Measurements from ENCODE around the gene MAP7D2.

Gene MAP7D2

DNA sequence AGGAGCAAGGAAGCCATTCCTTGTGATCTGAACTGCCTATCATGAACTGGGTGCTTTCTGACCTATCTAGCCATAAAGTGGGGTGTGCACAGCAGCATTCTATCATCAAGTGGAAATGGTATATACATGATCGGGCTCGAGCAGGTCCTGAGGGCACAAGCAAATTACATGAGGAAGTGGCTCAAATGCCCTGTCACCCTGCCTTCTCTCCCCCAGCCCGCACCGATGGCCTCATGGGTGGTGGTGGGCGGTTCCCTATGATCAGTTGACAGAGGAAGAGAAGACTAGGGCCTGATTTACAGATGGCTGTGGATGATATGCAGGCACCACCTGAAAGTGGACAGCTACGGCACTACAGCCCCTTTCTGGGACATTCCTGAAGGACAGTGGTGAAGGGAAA lies 79.5 kb downstream of the MAP7D2 start:
- no peak for DNase-seq

DNA sequence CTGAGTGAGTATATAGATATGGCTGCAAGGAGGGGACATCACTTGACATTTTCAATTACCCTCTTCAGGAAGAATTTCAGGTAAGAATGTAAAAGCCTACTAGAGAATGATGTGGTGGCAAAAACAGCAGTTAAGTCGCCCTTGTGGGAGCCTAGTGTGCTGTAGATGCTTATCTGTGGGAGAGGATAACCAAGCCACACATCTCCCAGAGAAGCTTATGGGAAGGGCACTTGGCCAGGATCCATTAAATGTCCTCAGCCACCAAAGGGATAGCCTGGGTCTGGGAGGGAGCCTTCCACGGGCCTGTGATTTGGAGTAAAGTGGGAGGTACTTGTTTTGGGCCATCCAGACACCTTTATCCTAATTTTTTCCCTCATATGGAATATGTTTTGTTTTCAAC lies 84.5 kb downstream of the MAP7D2 start:
- no peak for DNase-seq

DNA sequence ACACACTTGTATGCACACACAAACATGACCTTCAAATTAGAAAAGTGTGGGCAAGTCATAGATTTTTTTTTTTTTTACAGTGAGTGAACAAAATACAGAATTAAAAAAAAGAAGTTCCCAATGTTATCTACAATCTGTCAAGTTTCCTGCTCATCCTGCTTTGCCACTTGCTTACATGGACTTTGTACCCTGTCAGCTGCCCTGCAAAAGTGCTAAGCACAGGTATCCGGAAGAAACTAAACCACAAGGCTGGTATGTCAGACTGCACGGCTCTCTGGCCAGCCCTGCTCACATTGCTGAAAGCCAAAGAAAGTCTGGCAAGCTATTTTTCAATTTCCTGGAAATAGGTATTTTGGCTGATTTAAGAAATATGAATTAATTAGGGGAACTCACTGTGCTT lies 87.0 kb downstream of the MAP7D2 start:
- no peak for DNase-seq

DNA sequence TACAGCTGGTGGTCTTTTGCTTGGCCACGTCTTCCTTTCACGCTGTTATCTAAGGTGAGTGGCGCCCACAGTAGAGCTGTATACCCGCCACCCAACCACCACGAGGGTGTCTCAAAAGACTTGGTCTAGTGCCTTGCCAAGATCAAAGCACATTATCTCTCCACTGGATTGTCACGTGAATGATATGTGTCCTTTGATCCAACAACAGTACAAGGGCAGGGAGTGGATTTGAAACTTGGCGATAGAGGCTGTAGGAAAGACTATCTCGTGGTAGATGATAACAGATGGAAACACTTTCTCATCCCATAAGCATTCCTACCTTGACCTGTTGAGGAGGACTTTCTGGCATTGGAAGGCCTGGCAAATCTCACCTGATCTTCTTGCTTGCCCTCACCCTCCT lies 88.1 kb downstream of the MAP7D2 start:
- no peak for DNase-seq

DNA sequence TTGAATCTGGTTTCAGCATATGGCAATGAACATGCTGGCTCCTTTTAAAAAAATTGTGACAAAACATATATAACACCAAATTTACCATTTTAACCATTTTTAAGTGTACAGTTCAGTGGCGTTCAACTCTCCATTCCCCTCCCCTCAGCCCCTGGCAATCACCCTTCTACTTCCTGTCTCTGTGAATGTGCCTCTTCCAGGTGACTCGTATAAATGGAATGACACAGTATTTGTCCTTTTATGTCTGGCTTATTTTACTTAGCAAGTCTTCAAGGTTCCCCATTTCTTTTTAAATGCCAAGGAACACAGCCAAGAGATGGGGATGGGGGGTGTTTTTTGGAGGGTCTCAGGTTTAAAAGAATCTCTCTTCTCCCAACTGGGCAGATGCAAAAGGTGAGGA lies 90.4 kb downstream of the MAP7D2 start:
- DNase-seq = no peak

DNA sequence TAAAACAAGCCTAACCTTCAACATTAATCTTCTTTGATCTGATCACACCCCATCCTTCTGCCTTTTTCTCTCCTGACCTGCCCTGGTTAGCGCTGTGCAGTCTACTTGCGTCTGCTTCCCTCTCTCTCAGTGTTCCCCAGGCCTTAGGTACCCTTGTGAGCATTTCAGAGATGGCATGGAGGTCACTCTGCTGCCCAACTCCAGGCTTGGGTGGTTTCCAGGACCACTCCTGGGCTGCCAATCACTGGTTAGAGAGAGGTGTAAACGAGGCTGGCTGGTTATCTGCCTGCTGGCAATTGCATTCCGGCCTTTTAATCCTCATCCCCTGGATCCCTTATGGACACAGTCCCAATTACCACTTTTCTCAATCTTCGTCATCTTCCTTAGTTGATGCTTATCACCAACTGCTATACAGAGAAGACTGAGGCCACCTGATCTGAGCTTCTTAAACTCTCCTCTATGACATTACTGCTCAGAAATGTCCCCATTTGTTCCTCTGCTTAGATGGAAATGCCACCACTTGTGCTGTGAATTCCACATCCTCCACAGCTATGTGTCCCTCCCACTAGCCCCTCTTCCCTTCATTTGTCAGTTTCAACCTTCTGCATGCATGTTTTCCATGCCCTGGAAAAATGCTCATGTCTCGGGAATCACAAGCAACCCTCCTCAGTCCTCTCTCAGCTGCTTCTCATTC lies 96.9 kb downstream of the MAP7D2 start:
- no peak for DNase-seq

DNA sequence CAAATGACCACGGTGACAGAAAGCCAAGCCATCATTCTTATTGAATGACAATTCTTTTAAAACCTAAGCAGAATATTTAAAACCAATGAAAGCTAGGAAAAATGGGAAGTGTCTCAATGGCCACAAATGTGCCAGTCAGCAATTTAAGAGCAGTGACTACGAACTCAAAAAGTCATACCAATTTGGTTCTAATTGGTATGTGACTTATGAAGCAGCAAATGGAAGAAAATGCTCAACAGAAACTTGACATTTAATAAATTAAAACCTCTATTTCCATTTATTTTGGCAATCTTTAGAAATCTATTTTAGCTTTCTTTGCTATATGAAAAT lies 100.1 kb downstream of the MAP7D2 start:
- no peak for DNase-seq

DNA sequence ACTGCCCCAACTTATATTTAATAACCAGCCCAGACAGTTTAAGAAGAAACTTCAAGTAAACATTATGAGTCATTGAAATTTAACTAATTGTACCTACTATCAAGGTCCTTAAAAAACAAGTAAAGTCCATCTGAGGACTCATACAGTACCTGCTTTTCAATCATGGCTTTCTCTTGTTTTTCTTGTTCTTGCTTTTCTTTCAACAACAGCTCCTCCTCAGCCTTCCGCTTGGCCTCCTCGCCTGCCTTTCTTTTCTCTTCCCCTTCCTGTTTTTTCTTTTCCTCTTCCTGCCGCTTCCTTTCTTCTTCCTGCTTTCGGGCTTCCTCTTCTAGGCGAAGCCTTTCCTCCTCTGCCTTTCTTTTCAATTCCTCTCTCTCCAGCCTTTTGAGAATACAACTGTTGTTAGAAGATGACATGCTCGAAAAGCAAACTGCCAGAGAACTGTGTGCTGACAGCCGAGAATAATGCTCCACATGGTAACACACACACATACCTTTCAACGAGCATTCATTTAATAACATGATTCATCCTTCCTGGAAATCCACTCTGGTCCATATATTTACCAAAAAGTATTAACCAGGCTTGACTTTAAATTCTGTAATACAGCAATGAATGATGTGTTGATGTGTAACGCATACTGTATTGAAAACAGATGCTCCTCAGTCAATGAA lies 100.6 kb downstream of the MAP7D2 start:
- DNase-seq = no peak

DNA sequence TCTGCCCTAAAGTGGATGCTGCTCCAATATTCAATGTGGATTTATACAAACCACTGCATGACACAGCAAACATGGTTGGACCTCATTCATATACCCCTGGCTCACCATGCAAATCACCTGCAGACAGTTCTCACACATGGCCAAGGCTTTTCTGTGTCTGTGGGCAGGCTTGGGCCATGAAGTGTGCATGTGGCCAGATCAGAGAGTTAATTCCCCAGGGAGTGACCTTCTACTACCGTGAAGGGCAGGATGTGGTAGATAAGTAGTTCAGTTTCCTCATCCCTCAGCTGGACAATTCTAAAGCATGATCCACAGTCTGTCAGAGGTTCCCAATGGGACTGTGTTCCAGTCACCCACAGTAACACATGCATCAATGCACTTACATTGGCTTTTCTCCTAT lies 101.3 kb downstream of the MAP7D2 start:
- no peak for DNase-seq

DNA sequence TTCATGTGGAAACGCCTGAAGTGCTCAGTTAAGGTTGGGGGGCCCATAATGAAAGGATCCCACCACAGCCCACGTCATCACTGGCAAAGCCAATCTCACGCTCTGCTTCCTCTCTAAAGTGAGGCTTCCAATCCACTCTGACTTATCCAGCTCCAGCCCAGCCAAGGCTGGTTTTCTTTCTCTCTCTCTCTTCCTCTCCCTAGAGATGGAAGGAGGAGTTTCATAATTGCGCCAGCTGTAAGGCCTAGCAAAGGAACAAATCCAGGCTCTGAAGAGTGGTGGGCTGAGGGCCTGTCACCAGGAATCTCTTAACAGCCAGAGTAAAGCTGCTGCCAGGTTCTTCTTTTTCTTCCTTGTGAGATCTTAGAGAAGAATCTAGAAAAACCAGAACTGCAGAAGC lies 105.1 kb downstream of the MAP7D2 start:
- no peak for DNase-seq

DNA sequence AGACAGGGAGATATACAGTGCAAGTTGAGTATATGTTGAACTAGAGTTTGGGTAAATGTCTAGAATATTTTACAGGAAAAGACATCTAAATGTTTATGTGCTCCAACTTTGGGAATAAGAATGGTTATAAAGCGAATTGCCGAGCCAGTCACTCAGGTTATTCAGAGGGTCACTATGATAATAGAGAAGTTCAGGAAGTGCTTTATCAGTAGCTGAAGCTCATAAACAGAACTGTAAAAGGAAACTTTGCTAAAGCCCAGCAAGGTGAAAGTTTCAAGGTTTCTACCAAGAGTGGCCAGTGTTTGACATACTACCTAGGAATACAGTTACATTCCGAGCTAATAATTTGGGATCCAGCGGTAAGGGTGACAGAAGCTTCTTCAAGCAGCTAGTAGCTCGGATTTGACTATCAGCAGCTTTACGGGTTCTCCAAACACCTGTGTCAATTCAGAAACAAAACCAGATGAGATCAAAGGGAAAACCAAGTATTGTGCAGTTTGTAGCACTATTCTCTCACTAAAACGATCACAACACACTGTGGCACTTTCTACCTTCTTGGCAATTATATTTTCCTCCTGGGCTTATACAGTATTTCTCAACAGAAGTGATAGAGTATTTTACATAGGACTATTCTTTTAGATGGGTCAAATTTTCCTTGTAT lies 108.6 kb downstream of the MAP7D2 start:
- DNase-seq = no peak

DNA sequence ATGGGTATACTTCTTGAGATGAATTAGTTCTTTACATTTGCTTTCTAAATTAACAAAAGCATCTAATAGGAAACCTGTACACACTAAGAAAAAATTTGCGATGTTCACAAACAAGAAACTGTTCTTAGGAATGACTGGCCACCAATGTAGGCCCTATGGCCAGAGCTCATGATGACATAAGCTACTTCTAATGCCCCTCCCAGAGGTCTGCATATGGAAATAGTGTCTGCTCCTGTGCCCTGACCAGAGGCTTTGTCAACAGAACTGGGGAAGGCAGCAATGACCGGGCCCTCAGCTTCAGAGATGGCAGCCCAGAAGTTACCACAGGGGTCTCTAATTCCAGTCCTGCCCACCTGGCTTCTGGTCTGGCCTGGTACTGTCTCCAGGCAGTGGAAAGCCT lies 110.8 kb downstream of the MAP7D2 start:
- no peak for DNase-seq

DNA sequence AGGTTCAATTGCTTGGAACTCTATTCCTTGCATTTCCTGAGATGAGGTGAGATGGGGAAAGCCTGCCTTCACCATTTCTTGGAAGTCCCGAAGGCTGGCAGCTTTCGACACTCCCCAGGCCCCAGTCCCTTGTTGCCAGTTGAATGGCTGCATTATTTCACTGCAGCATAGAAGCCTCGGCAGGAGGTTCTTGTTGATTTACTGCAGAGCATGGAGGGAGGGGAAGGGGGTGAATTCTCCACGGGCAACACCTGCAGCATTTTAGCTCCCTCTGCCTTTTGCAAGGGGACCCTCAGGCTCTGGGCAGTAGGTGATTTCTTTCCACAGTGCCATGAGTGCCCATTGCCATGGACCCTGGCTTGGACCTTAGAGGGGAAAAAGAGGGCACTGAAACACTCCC lies 115.1 kb downstream of the MAP7D2 start:
- no peak for DNase-seq

DNA sequence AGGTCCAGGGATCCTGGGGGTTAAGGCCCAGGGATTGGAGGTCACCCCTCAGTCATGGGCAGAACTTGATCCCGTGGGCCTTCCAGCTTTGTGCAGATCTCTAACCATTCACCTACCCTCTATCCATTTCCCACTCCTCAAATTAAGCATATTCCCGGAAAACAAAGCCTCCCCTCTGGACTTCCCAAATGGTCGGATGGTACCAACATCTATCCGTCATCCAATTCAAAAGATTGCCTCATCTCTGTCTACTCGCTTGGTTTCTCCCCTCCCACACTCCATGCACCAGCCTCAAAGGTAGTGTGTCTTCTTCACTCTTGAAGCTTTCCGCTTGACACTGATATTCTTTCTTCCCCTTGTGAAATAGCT lies 125.4 kb downstream of the MAP7D2 start:
- peak; percentile 43 for DNase-seq

DNA sequence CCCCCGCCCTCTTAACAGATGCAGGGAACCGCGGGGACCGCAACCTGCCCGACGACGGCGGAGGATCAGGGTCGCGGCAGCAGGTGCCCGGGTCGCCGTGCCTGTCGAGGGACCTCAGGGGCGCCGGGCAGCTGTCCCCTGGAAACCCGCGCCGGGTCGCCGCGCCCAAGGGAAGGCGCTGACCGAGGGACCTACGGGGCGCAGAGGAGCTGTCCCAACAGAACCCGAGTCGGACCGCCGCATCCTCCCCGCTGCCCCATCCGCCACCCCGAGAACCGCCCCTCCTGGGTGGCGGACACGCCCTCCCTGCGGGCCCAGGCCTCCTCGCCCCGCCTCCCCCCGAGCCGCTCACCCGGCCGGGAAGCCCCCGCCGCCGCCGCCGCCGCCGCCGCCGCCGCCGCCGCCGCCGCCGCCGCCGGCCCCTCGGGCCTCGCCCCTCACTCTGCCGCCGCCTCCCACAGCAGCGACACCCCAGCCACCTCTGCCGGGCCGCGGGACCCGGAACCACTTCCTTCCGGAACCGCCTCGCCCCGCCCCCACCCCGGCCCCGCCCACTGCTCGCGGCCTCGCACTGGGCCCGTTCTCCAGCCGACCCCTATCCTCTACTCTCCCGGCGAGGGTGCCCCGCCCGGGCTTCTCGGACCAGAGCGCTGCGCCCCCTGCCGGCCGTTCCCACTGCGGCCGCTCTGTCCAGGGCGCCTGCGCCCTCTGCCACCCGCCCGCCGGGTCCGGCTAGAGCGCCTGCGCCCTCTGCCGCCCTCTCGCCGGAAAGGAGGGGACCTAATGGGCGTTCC lies 126.0 kb downstream of the MAP7D2 start, which contains the start of gene BCLAF3:
BCLAF3 (minus strand) TSS at position 506 of the 794 bp plus-strand sequence. CDS start 20,797 bp downstream, outside the sequence.
- DNase-seq = peak; percentile 82

DNA sequence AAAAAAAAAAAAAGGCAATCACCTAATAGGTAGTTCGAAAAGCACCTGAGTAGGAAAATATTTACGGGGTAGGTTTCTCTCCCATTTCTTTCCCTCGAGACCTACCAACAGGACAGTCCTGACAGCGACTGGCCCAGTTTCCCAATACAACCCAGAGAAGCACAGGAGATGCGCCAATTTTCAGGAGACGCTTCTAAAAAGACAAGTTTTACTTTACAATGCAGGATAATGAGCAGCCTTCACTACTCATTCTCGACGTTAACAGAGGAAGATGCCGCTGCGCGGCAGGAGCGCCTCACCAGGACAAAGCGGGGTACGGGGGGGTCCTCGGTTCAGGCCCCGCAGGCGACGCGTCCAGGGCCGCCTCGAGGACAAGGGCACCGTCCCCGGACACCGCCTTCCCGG lies 126.6 kb downstream of the MAP7D2 start:
- peak; percentile 9 for DNase-seq

DNA sequence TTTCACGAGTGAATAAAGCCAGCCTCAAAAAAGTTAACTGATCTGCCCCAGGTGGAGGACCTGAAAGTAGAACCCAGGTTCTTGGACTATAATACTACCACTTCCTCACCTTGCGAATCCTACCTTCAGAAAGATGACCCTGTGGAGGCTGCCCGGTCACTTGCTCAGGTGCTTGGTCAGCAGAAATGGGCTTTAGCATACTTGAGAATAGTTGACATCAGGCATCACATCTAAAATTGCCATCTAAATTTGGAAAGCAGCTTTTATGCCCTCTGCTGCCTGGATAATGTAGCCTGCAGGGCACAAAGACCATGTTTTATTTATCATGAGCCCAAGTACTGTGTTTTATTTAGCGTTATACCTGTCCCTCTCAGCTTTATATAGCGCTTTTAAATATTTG lies 128.9 kb downstream of the MAP7D2 start:
- no peak for DNase-seq

DNA sequence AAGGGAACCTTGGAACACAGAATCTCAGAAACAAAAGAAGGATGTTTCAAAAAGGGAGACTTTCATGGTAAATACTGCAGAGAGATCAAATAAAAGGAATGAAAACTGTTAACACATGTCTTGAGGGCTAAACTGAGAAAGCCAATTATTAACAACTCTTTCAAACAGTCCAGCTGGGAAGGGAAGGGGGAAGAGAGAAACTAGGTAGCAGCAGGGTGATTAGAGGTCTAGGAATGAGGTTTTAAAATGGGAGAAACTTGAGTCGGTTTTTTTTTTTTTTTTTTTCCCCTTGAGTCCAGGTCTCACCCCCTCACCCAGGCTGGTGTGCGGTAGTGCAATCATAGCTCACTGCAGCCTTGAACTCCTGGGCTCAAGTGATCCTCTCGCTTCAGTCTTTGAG lies 130.2 kb downstream of the MAP7D2 start:
- peak; percentile 2 for DNase-seq

DNA sequence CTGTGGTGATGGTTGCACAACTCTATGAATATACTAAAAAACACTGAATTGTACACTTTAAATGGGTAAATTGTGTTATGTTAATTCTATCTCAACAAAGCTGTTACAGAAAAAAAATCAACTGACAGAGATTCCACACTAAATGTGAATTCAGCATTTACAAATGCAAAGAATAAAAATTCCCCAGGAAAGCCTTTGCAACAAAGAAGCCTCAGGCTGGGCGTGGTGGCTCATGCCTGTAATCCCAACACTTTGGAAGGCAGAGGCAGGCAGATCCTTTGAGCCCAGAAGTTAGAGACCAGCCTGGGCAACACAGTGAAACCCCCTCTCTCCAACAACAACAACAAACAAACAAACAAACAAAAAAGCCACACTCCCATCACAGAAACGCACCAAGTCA lies 134.8 kb downstream of the MAP7D2 start:
- no peak for DNase-seq

DNA sequence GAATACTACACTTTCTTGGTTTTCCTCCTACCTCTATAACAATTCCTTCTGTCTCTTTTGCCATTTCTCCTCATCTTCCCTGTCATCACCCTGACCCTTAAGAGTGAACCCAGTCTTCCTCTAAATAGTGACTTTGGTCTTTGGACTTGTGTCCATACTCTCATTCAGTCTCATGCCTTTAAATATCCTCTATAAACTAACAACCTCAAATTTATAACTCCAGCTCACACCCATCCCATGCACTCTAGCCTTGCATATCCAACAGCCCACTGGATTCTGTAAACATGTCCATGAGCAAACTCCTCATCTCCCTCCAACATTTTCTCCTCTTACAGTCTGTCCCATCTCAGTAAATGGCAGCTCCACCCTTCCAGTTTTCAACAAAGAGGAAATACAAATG lies 140.9 kb downstream of the MAP7D2 start:
- DNase-seq = no peak

DNA sequence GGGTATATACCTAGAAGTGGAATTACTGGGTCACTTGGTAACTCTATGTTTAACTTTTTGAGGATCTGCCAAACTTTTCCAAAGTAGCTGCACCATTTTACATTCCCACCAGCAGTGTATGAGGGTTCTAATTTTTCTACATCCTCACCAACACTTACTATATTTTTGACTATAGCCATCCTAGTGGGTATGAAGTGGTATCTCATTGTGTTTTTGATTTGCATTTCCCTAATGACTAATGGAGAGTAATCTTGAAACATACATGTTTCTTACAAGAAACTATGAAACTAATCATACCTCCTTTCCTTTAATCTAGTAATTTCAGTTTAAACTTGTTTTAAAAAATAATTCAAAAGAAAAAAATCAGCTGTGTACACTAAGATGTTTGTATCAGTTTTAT lies 143.7 kb downstream of the MAP7D2 start:
- DNase-seq = no peak

DNA sequence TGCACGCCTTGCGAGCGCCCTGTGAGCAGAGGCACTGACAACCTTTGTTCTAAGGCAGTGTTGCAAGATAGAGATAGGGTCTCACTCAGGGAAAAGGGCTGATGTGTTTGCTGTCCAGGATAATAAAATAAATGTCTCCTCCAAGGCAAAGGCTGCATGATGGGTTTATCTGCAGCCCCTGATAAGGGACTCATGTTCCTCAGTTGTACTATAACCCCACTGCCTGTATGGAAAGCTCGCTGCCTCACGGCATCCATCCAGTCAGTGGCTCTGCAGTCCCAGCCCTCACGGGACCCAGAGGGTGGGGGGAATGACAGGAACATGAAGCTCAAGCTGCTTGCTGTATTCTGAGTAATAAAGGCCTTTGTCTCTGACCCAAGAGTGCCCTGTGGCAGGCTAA lies 148.4 kb downstream of the MAP7D2 start:
- no peak for DNase-seq

DNA sequence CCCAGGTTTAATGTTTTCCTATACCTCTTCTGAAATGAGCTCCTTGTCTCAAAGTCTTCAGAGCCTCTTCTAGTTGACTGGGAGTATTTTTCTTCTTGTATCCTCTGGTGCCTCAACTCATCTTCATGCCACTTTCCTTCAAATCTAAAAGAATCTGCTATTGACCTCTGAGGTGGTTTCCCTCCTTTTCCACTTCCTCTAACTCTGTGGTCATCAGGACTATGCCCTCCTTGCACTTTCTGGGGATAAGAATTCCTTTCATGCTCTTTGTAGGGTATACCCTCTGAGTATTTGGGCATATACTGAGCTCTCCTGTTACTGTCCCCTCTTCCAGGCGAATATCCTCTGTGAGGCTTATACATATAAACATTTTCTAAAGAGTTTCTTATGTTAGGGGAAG lies 150.7 kb downstream of the MAP7D2 start:
- no peak for DNase-seq

Data from NCI-H2171 treated with DMSO at 0.1 percent for 48 hours (cell line).